Duodenal mucosa (tissue), 2 donors: ENCODE data around the gene RABGGTB.
"Not testable (repeated sequence)": the region's sequence is repeated elsewhere in the genome, so short reads cannot be mapped to it uniquely, and the experiment has no call there.

Experiments
- H3K27ac ChIP-seq: one replicate; pipeline ENCODE4 v1.7.0; 2013; ENCODE audit warnings: low read depth, low read length
- H3K27me3 ChIP-seq, 2 donors: one replicate each; pipeline ENCODE4 v1.7.0; 2013; ENCODE audit warnings: low read length in 2 of 2, control low read depth in 1 of 2; ENCODE audit not compliant: insufficient read depth in 2 of 2, control insufficient read depth in 1 of 2
- H3K36me3 ChIP-seq, 2 donors: one replicate each; pipeline ENCODE4 v1.7.0; 2013; ENCODE audit warnings: low read length in 2 of 2, control low read depth in 1 of 2; ENCODE audit not compliant: insufficient read depth in 2 of 2, control insufficient read depth in 1 of 2
- H3K4me1 ChIP-seq, 2 donors: one replicate each; pipeline ENCODE4 v1.7.0; 2013; ENCODE audit warnings: low read length in 2 of 2, control low read depth in 1 of 2; ENCODE audit not compliant: insufficient read depth in 2 of 2, control insufficient read depth in 1 of 2
- H3K4me3 ChIP-seq, 2 donors: one replicate each; pipeline ENCODE4 v1.7.0; 2013; ENCODE audit warnings: low read length in 2 of 2, low read depth in 1 of 2
- H3K9ac ChIP-seq, 2 donors: one replicate each; pipeline ENCODE4 v1.7.0; 2013; ENCODE audit warnings: low read length in 2 of 2, low read depth in 1 of 2
- H3K9me3 ChIP-seq, 2 donors: one replicate each; pipeline ENCODE4 v1.7.0; 2013; ENCODE audit warnings: low read length in 2 of 2, control low read depth in 1 of 2; ENCODE audit not compliant: control insufficient read depth in 1 of 2

RABGGTB gene

DNA sequence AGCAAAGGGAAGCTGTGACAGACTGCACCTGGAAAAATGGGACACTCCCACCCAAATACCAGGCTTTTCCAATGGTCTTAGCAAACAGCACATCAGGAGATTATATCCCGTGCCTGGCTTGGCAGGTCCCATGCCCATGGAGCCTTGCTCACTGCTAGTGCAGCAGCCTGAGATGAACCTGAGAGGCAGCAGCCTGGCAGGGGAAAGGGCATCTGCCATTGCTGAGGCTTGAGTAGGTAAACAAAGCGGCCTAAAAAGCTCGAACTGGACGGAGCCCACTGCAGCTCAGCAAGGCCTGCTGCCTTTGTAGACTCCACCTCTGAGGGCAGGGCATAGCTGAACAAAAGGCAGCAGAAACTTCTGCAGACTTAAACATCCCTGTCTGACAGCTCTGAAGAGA is 8.2 kb upstream of the RABGGTB start:
- not testable (repeated sequence) for H3K4me3 ChIP-seq, H3K4me1 ChIP-seq, H3K27me3 ChIP-seq, H3K27ac ChIP-seq, H3K36me3 ChIP-seq, H3K9me3 ChIP-seq, H3K9ac ChIP-seq

- H3K4me3 ChIP-seq, H3K27me3 ChIP-seq, H3K36me3 ChIP-seq, H3K9ac ChIP-seq, H3K27ac ChIP-seq, H3K4me1 ChIP-seq, H3K9me3 ChIP-seq: not testable (repeated sequence)
Observed at GRCh38 chr1:75778694-75779093, 7.4 kb upstream of the RABGGTB start.

DNA sequence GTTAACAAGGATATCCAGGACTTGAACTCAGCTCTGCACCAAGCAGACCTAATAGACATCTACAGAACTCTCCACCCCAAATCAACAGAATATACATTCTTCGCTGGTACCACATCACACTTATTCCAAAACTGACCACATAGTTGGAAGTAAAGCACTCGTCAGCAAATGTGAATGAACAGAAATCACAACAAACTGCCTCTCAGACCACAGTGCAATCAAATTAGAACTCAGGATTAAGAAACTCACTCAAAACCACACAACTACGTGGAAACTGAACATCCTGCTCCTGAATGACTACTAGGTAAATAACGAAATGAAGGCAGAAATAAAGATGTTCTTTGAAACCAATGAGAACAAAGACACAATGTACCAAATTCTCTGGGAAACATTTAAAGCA is 5.9 kb upstream of the RABGGTB start:
- not testable (repeated sequence) for H3K4me3 ChIP-seq, H3K27ac ChIP-seq, H3K36me3 ChIP-seq, H3K4me1 ChIP-seq, H3K27me3 ChIP-seq, H3K9me3 ChIP-seq, H3K9ac ChIP-seq

- not testable (repeated sequence) for H3K27ac ChIP-seq, H3K4me3 ChIP-seq, H3K9ac ChIP-seq, H3K27me3 ChIP-seq, H3K36me3 ChIP-seq, H3K9me3 ChIP-seq
- peaks cover 16 to 24% of the 10 kb centered on the region in 2 donors for H3K4me1 ChIP-seq
Observed at GRCh38 chr1:75783920-75784319, 2.1 kb upstream of the RABGGTB start.

DNA sequence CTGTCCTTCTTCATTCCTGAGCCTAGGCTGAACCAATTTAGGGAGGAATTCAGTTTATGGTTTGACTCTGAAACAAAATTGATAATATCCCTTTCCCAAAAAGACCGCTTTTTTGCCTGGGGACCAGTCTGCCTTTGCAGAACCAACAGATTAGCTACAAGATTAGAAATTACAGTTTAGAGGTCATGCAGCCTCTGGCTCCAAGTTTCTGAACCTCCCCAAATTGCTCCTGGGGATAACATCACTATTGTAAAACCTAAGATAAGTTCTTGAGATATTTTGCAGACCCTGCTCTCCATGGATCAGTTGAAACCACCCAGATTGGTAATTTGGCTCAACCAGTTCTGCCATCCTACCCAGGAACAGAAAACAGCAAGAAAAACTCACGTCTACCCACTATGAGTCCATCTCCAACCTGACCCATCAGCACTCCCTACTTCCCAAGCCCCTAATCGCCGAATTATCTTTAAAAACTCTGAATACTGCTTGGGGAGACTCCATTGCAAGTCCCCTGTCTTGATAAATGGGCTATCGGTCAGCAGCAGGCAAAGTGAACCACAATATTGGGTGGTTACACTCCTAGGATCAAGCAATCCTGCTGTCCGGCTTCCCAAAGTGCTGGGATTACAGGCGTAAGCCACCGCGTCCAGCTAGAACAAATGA is 605 bp upstream of the RABGGTB start:
- Histone ChIP-seq H3K9me3 (no peaks in the 10 kb centered on the region), H3K4me1 (peaks cover 31 to 39% of the 10 kb centered on the region in 2 donors), H3K27ac (no peak overlapping the region), H3K27me3 (no peaks in the 10 kb centered on the region), H3K36me3 (peaks cover 0 to 2% of the 10 kb centered on the region in 2 donors), H3K9ac (peak overlapping the region; percentile 86 to 87), H3K4me3 (peak overlapping the region; percentile 90 to 91)

GRCh38 chr1:75786901-75787493 is 941 bp downstream of the RABGGTB start:
- Histone ChIP-seq H3K9me3 (no peaks in the 10 kb centered on the region), H3K9ac (peak overlapping the region; percentile 86 to 87), H3K36me3 (peaks cover 3 to 18% of the 10 kb centered on the region in 2 donors), H3K27me3 (no peaks in the 10 kb centered on the region), H3K4me1 (peaks cover 38 to 44% of the 10 kb centered on the region in 2 donors), H3K27ac (no peak overlapping the region), H3K4me3 (peak overlapping the region; percentile 90 to 91)

DNA sequence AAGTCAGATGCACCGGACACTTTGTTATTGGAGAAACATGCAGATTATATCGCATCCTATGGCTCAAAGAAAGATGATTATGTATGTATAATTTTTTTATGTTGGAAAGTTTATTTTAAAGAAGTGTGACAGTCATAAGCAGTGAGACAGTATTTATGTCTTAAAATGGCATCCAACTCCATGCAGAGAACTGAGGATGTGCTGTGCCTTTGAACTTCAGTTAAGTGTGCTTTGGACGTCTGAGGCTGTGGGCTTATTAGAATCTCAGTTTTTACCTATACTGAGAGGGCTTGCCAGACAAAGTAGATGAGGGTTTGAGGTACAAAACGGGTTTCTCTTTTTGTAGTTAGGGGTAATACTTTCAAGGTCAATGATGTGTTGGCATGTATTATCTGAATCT is 1.5 kb downstream of the RABGGTB start:
- H3K4me3 ChIP-seq = peak overlapping the region; percentile 90 to 91
- H3K27ac ChIP-seq = peak overlapping the region; percentile 1
- H3K27me3 ChIP-seq = no peaks in the 10 kb centered on the region
- H3K9me3 ChIP-seq = no peaks in the 10 kb centered on the region
- peaks cover 7 to 22% of the 10 kb centered on the region in 2 donors for H3K36me3 ChIP-seq
- H3K4me1 ChIP-seq = peaks cover 38 to 44% of the 10 kb centered on the region in 2 donors
- H3K9ac ChIP-seq = peak overlapping the region; percentile 86 to 87

DNA sequence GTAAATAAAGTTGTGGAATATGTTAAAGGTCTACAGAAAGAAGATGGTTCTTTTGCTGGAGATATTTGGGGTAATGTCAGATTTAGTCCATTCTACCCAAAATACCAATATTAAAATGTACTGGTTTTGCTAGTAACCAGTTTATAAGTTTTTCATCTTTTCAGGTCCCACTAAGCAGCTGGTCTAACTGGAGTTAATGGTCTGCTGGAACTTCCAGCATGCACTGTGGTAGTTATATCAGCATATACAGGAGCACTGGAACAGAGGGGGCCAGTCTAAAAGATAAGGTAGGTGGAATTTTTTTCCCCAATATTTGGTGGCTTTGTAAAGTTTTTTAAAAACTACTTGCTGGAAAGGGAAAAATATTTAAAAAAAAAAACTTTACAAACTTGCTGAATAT is 3.9 kb downstream of the RABGGTB start:
- H3K9me3 ChIP-seq = no peaks in the 10 kb centered on the region
- no peaks in the 10 kb centered on the region for H3K27me3 ChIP-seq
- peaks cover 17 to 42% of the 10 kb centered on the region in 2 donors for H3K36me3 ChIP-seq
- peaks cover 38 to 44% of the 10 kb centered on the region in 2 donors for H3K4me1 ChIP-seq
- H3K9ac ChIP-seq = peak overlapping the region in 1 of 2 donors; percentile 23
- H3K27ac ChIP-seq = no peak overlapping the region
- H3K4me3 ChIP-seq = peak overlapping the region; percentile 10 to 91

DNA sequence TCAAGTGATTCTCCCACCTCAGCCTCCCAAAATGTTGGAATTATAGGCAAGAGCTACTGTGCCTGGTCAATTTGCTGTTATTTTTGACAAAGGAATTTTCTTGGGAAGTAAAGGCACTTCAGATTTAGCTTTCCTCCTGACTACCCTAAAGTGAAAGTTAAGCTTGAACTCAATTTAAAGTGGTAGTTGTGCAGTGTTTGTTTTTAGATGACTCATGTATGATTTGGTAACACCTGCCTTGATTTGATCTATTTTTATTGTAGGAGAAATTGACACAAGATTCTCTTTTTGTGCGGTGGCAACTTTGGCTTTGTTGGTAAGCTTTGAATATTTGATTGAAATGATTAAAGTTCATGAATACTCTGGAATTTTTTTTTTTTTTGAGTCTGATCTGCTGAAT is 5.0 kb downstream of the RABGGTB start:
- Histone ChIP-seq H3K9ac (no peak overlapping the region), H3K9me3 (no peaks in the 10 kb centered on the region), H3K27ac (no peak overlapping the region), H3K4me1 (peaks cover 37 to 38% of the 10 kb centered on the region in 2 donors), H3K36me3 (peaks cover 23 to 52% of the 10 kb centered on the region in 2 donors), H3K27me3 (no peaks in the 10 kb centered on the region), H3K4me3 (peak overlapping the region; percentile 5 to 23)

DNA sequence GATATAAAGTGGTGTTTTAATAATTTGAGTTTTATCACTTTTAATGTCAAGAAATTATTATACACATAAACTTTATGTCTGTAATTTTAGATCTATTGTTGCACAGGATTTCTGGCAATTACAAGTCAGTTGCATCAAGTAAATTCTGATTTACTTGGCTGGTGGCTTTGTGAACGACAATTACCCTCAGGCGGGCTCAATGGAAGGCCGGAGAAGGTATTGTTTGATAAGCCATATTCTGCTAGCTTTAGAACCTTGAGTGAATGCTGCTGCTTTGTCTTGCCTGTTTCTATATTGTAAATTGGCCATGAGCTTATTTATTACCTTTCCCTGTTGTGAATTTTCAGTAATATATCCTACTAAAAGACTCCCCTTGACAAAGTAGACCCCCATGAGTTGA is 6.0 kb downstream of the RABGGTB start:
- H3K27ac ChIP-seq = no peak overlapping the region
- peaks cover 36 to 37% of the 10 kb centered on the region in 2 donors for H3K4me1 ChIP-seq
- H3K36me3 ChIP-seq = peaks cover 28 to 60% of the 10 kb centered on the region in 2 donors
- H3K27me3 ChIP-seq = no peaks in the 10 kb centered on the region
- no peak overlapping the region for H3K9ac ChIP-seq
- no peaks in the 10 kb centered on the region for H3K9me3 ChIP-seq
- H3K4me3 ChIP-seq = no peak overlapping the region
